DOHH2 (cell line): Measurements from ENCODE around the gene KRTAP21-3.

Experiments used
- EZH2phosphoT487 ChIP-seq: fragments of 200-600 bp; sonication (generic); IDR thresholded peaks from 2 replicates; pipeline ENCODE4 v1.6.1; 2017; ENCODE audit warnings: borderline replicate concordance, mild to moderate bottlenecking, antibody characterized with exemption, low read length, moderate library complexity, mixed read lengths
- TF ChIP-seq, protein P1 (sequence below): fragments of 200-600 bp; sonication (generic); IDR thresholded peaks from one replicate; pipeline ENCODE4 v1.5.1; 2014; ENCODE audit warnings: antibody characterized with exemption, mild to moderate bottlenecking, low read depth, low read length; ENCODE audit not compliant: poor library complexity, severe bottlenecking

DNA sequence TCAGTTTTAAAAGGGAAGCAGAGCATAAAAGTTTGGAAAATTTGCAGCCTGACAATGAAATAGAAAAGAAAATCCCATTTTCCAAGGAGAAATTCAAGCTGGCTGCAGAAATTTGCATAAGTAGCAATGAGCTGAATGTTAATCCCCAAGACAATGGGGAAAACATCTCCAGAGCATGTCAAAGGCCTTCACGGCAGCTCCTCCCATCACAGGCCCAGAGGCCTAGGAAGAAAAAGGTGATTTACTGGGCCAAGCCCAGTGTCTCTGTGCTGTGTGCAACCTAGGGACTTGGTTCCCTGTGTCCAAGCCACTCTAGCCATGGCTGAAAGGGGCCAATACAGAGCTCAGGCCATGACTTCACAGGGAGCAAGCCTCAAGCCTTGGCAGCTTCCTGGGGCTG lies 49.8 kb downstream of the KRTAP21-3 start:
- TF ChIP-seq, protein P1, sequence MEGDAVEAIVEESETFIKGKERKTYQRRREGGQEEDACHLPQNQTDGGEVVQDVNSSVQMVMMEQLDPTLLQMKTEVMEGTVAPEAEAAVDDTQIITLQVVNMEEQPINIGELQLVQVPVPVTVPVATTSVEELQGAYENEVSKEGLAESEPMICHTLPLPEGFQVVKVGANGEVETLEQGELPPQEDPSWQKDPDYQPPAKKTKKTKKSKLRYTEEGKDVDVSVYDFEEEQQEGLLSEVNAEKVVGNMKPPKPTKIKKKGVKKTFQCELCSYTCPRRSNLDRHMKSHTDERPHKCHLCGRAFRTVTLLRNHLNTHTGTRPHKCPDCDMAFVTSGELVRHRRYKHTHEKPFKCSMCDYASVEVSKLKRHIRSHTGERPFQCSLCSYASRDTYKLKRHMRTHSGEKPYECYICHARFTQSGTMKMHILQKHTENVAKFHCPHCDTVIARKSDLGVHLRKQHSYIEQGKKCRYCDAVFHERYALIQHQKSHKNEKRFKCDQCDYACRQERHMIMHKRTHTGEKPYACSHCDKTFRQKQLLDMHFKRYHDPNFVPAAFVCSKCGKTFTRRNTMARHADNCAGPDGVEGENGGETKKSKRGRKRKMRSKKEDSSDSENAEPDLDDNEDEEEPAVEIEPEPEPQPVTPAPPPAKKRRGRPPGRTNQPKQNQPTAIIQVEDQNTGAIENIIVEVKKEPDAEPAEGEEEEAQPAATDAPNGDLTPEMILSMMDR: no peak
- TF ChIP-seq EZH2phosphoT487: no peak
